Fibroblast of lung (primary cell): ENCODE measurements around the gene COL15A1. TPM values are rescaled to one million over a fixed set of nuclear protein-coding genes. Genes with fewer than 3 reads are reported as not detected.

Experiments
- DNase-seq, 2 donors: peaks; one replicate each; pipeline versions ENCODE4 v3.0.0 to v3.0.0-alpha.2; 2010; ENCODE audit warnings: low read depth in 2 of 2
- H2AFZ ChIP-seq: 2 replicates; pipeline ENCODE4 v1.5.1; 2012; ENCODE audit warnings: low read length, control low read depth, inconsistent platforms
- H3K27ac ChIP-seq: 2 replicates; pipeline ENCODE4 v1.5.1; 2011; ENCODE audit warnings: low read length, control low read depth; ENCODE audit not compliant: insufficient read depth
- H3K27me3 ChIP-seq: 2 replicates; pipeline ENCODE4 v1.5.1; 2011; ENCODE audit warnings: mild to moderate bottlenecking, low read length; ENCODE audit not compliant: control insufficient read depth, insufficient read depth
- H3K36me3 ChIP-seq: 2 replicates; pipeline ENCODE4 v1.5.1; 2011; ENCODE audit warnings: low read length; ENCODE audit not compliant: control insufficient read depth, insufficient read depth
- H3K4me1 ChIP-seq: 2 replicates; pipeline ENCODE4 v1.5.1; 2011; ENCODE audit warnings: low read length; ENCODE audit not compliant: control insufficient read depth, insufficient read depth; ENCODE audit errors: extremely low read depth
- H3K4me2 ChIP-seq: 2 replicates; pipeline ENCODE4 v1.5.1; 2011; ENCODE audit warnings: low read length, control low read depth; ENCODE audit not compliant: insufficient read depth; ENCODE audit errors: extremely low read depth
- H3K4me3 ChIP-seq, 4 experiments: fragments of 200-600 bp in 1 of 4; sonication (generic) in 1 of 4; replicated peaks in 1 of 4; 2 replicates each; pipeline ENCODE4 v1.5.1; 2011 to 2016; ENCODE audit warnings: low read length in 4 of 4, low read depth in 3 of 4, mild to moderate bottlenecking in 3 of 4, control low read depth in 2 of 4, inconsistent platforms in 1 of 4, mixed read lengths in 1 of 4; ENCODE audit not compliant: insufficient read depth in 1 of 4; ENCODE audit errors: control extremely low read depth in 1 of 4
- H3K79me2 ChIP-seq: 2 replicates; pipeline ENCODE4 v1.5.1; 2012; ENCODE audit warnings: mild to moderate bottlenecking, low read length, inconsistent platforms; ENCODE audit not compliant: control insufficient read depth, insufficient read depth
- H3K9ac ChIP-seq: 2 replicates; pipeline ENCODE4 v1.5.1; 2011; ENCODE audit warnings: mild to moderate bottlenecking, low read length, control low read depth; ENCODE audit not compliant: insufficient read depth
- H3K9me3 ChIP-seq: 2 replicates; pipeline ENCODE4 v1.5.1; 2012; ENCODE audit warnings: low read depth, low read length; ENCODE audit not compliant: control insufficient read depth, insufficient read depth
- H4K20me1 ChIP-seq: 2 replicates; pipeline ENCODE4 v1.5.1; 2011; ENCODE audit warnings: low read length; ENCODE audit not compliant: control insufficient read depth, insufficient read depth; ENCODE audit errors: extremely low read depth
- CTCF ChIP-seq, 2 donors: IDR thresholded peaks in 1 of 2; conservative IDR thresholded peaks in 1 of 2; 1 replicate in 1 of 2; 2 replicates in 1 of 2; pipeline ENCODE4 v1.5.1; 2011 to 2012; ENCODE audit warnings: low read length in 2 of 2, control low read depth in 1 of 2, inconsistent platforms in 1 of 2, low read depth in 1 of 2, mild to moderate bottlenecking in 1 of 2
- EZH2 ChIP-seq: IDR thresholded peaks from 2 replicates; pipeline ENCODE4 v1.5.1; 2012; ENCODE audit warnings: low read length, control low read depth, mild to moderate bottlenecking; ENCODE audit errors: missing control alignments
- polyA plus RNA-seq, 2 donors: library from polyadenylated mRNA; depleted of rRNA in 1 of 2; stranded (reverse) in 1 of 2; unstranded in 1 of 2; fragments of >200 nt; gene quantifications; 2 replicates each; pipeline ENCODE4 v1.2.1, GENCODE V29; 2011 to 2012; ENCODE audit warnings: missing spikeins in 1 of 2
- total RNA-seq: library from RNA; depleted of rRNA; stranded (reverse); fragments of >200 nt; gene quantifications from 2 replicates; pipeline ENCODE4 v1.2.1, GENCODE V29; 2014

The COL15A1 gene
- total and polyA plus RNA-seq, 2 donors (not counting 1 experiment from before 2014, with no cell fraction given): 13.3 to 41.0 TPM

- TF ChIP-seq CTCF (conservative IDR thresholded peaks at IDR 0.05 in 1 of 2, IDR thresholded peaks at IDR 0.05 in 1 of 2; ENCODE audit: low read depth in 1 of 2, low read length in 2 of 2) (no peak), EZH2 (no peak)
- peaks cover 13% of the 10 kb centered on the region for H3K4me1 ChIP-seq
- H3K36me3 ChIP-seq: no peaks in the 10 kb centered on the region
- H3K79me2 ChIP-seq: no peaks in the 10 kb centered on the region
- H3K9me3 ChIP-seq: no peaks in the 10 kb centered on the region
- H3K27ac ChIP-seq: no peak overlapping the region
- no peaks in the 10 kb centered on the region for H3K27me3 ChIP-seq
- no peak for DNase-seq
- H4K20me1 ChIP-seq: no peaks in the 10 kb centered on the region
- no peak overlapping the region for H2AFZ ChIP-seq
- H3K4me2 ChIP-seq: no peak overlapping the region
- H3K9ac ChIP-seq: no peak overlapping the region
- no peak overlapping the region for H3K4me3 ChIP-seq
These were observed 132.3 kb downstream of the COL15A1 start for GRCh38 chr9:99076030-99076429.

GRCh38 chr9:99076483-99077171 lies 132.9 kb downstream of the COL15A1 start:
- Histone ChIP-seq H3K4me1 (peaks cover 10% of the 10 kb centered on the region), H3K27ac (no peak overlapping the region), H3K9ac (no peak overlapping the region), H3K79me2 (no peaks in the 10 kb centered on the region), H2AFZ (no peak overlapping the region), H3K36me3 (no peaks in the 10 kb centered on the region), H3K9me3 (no peaks in the 10 kb centered on the region), H3K4me2 (no peak overlapping the region), H3K27me3 (peaks cover 2% of the 10 kb centered on the region), H3K4me3 (no peak overlapping the region), H4K20me1 (no peaks in the 10 kb centered on the region)
- no peak for TF ChIP-seq EZH2
- TF ChIP-seq CTCF (conservative IDR thresholded peaks at IDR 0.05 in 1 of 2, IDR thresholded peaks at IDR 0.05 in 1 of 2; ENCODE audit: low read depth in 1 of 2, low read length in 2 of 2): no peak
- DNase-seq: no peak

- H3K27ac ChIP-seq: no peak overlapping the region
- no peak overlapping the region for H3K4me3 ChIP-seq
- H3K9me3 ChIP-seq: no peaks in the 10 kb centered on the region
- no peak for DNase-seq
- no peak overlapping the region for H3K4me2 ChIP-seq
- H4K20me1 ChIP-seq: no peaks in the 10 kb centered on the region
- H3K79me2 ChIP-seq: no peaks in the 10 kb centered on the region
- H2AFZ ChIP-seq: no peak overlapping the region
- TF ChIP-seq CTCF (conservative IDR thresholded peaks at IDR 0.05 in 1 of 2, IDR thresholded peaks at IDR 0.05 in 1 of 2; ENCODE audit: low read depth in 1 of 2, low read length in 2 of 2): no peak
- no peak for TF ChIP-seq EZH2
- H3K36me3 ChIP-seq: no peaks in the 10 kb centered on the region
- peaks cover 7% of the 10 kb centered on the region for H3K27me3 ChIP-seq
- H3K4me1 ChIP-seq: peaks cover 7% of the 10 kb centered on the region
- no peak overlapping the region for H3K9ac ChIP-seq
These were observed 135.0 kb downstream of the COL15A1 start for GRCh38 chr9:99078717-99079116.
